ENCODE results near the gene COQ10A.

DNA sequence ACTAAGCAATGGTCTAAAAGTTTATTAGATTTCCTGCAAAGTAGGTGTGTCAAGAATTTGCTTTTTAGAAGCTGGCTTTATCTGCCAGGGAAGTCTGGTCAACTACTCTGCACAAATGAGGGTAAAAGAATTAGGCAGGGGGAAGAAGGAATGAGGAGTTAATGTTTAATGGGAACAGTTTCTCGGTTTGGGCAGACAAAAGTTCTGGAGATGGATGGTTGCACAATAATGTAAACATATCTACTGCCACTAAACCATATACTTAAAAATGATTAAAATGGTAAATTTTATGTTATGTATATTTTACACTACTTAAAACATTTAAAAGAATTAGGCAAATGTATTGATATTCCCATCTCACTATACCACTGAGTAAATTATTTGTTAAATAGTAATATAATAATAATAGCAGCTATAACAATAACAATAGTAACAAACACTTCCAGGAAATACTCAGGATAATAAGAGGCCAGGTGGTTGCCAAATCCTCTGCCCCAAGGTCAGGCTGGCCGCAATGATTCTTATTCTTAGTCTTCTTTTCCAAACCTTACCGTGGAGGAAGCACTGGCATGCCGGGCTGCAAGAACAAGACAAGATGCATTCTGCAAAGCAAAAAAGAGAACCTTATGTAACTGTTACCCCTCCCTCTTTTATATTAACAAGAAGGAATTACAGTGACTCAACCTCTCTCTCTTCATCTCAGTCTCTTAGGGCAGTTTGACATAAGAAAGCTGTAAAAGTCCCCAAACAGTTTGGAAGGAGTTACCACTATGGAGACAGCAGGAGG, 19.5 kb downstream of the COQ10A start:
- no peak for TF ChIP-seq EZH2 (IDR thresholded peaks at IDR 0.05)
- TF ChIP-seq FOXP2 (optimal IDR thresholded peaks at IDR 0.05; ENCODE audit: control extremely low read depth, extremely low read length, insufficient read depth): no peak
- TF ChIP-seq POLR2AphosphoS5 (IDR thresholded peaks at IDR 0.05; ENCODE audit: borderline replicate concordance, low read depth, low read length): no peak

All from SK-N-MC (cell line).